ENCODE results near the gene KPTN.

The KPTN gene

DNA sequence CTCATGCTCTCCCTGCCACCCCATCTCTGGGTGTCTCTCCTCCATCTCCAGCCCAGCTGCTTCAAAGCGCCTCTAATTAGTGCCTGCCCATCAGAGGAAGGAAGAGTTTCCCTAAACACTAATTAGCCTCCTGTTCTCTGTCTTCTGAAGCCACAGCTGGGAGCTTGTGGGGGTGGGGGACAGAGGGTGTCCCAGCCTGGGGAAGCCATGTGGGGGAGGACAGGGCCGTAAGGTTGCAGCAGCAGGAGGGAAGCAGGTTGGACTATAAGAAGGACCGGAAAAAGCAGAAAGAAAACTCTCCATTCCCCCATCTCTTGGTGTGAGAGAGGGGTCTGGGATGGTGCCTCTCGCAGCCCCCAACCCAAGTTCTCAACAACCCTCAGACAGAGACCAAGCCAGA lies 38.5 kb downstream of the KPTN start:
- intact Hi-C loops (cut with DNase I) = no loop called here

DNA sequence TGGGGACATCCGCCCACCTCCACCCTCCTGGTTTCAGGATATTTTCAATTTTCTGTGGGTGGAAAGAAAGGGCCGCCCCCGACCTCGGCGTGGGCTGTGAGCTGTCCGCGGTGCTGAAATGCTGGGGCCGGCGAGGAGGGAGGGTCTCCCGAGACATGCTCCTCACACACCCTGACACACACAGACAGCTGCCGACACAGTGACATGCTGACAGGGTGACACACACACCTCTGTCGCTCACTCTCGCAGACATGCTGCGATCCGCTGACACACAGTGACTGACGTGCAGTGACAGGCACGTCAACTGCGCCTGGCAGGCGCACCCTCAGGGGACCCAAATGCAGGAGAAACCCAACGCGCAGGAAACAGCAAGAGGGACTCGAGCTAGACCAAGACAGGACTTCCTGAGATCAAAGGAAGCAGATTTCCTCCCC lies 39.6 kb downstream of the KPTN start:
- intact Hi-C loops (cut with DNase I) = no loop called here
- peak in 2 of 10 donors; percentile 50 to 72 for DNase-seq

More for the DNA sequence above, 38.5 kb downstream of the KPTN start:
- peak in 2 of 10 donors; percentile 65 to 66 for DNase-seq

DNA sequence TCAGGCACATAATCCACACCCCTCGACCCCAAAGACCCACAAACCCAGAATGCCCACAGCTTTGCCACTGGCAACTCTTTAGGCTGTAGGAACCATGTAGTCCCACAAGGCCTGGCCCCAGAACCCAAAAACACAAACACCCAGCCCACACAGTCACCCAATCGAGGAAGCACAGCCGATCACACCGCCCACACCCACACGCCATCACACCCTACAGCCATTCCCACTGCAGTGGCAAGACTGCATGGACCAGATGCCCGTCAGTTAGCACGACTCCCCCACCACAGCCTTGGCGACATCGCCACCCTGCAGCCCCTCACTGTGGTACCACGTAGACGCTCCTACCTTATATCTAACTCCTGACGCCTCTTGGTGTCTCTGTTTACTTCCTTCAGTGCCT lies 40.7 kb downstream of the KPTN start:
- intact Hi-C loops (cut with DNase I) = loop anchor here (2.0 kb wide), 1 partner anchor 63 kb away; no protein-coding TSS in a partner anchor
- DNase-seq = peak in 8 of 10 donors; percentile 52 to 94 (median 71)

DNA sequence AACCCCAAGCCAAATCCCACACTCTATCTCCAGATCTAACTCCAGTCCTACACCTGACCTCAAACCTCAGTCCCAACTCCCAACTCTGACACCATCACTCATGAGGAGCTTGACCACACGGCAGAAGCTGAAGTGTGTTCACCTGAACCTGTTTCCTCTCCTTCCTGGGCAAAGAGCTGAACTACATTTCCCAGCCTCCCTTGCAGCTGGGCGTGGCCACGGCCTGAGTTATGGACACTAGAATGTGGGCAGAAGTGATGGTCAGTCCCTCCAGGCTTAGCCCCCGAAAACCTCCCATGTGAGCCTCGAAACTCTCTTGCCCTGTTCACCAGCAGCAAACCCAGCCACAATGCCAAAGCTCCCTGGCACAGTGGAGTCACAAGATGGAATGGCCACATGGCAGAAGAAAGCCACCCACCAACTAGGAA lies 45.2 kb downstream of the KPTN start:
- DNase-seq = peak in 2 of 10 donors; percentile 30 to 64
- intact Hi-C loops (cut with DNase I) = loop anchor here (10.0 kb wide), 1 partner anchor 166 kb away; the partner anchor contains the start of gene BICRA

DNA sequence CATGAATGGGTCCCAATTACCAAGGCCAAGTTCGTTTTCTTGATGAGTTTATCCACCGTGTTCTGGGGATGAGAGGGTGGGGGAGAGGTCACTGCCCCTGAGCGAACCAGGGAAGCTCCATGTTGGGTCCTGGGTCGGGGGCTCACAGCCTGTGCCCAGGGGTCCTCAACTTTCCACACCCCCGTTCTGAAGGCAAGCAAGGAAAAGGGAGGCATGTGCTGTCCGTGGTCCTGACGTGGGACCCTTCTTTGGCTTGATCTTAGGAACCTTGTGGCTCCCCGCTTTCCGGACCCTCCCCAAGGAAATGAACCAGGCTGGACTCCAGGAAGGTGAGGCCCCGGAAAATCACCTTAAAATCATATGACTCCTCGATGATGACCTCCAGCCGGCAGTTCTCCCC lies 46.5 kb downstream of the KPTN start:
- intact Hi-C loops (cut with DNase I) = loop anchor here (2.0 to 10.0 kb wide), 3 partner anchors 77 to 261 kb away; partner anchors contain the start of genes BICRA and NAPA
- DNase-seq = peak in 1 of 10 donors; percentile 37

DNA sequence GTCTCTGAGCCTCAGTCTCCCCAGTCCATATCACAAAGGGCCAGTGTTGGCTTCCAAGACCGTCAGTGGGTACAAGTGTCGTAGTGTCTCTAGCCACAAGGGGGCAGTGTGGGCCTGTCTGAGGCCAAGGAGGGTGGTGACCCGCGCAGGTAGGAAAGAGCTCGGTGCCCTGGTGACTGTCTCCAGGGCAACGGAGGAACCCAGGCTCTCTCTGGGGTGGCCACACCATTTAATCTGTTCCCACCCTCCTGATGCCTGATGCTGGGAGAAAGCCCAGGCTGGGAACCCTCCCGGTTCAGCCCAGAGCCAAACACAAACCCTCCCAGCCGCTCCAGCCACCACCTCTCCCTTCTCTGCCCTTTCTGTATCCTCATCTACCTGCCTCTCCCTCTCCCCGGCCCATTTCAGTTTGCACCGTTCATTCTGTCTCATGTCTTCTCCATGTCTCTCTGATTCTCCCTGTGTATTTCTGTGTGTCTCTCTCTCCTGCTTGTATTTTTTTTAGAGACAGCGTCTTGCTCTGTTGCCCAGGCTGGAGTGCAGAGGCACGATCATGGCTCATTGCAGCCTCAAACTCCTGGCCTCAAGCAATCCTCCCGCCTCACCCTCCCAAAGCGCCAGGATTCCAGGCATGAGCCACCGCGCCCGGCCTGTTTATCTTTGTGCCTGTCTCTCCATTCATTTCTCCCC lies 47.2 kb downstream of the KPTN start:
- peak; percentile 52 to 97 (median 82) for DNase-seq

DNA sequence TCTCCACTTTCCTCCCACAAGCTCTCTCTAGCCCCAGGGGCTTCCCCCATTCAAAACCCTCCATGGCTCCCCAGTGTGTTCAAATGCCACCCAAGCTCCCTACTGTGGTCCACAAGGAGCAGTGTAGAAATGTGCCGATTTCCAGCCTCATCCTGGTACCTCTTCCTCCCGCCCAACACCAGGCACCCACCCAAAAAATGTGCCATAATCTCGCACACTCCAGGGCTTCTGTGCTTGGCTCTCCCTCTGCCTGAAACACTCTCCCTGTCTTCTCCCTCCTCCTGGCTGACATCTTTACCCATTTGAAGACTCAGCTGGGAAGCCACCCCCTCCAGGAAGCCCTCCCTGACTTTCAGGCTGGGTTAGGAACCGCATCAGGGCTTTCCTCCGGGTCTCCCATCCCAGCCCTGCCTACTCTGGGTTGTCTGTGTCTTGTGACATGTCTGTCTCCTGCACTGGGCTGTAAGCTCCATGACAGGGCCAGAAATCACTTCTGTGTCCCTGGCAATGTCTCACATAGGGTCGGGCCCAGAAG lies 48.1 kb downstream of the KPTN start:
- DNase-seq = peak in 2 of 10 donors; percentile 76 to 89
- intact Hi-C loops (cut with DNase I) = loop anchor here (2.0 to 10.0 kb wide), 3 partner anchors 79 to 263 kb away; partner anchors contain the start of genes BICRA and NAPA

More for the DNA sequence above, 47.2 kb downstream of the KPTN start:
- intact Hi-C loops (cut with DNase I) = loop anchor here (2.0 to 10.0 kb wide), 3 partner anchors 78 to 262 kb away; partner anchors contain the start of genes BICRA and NAPA

DNA sequence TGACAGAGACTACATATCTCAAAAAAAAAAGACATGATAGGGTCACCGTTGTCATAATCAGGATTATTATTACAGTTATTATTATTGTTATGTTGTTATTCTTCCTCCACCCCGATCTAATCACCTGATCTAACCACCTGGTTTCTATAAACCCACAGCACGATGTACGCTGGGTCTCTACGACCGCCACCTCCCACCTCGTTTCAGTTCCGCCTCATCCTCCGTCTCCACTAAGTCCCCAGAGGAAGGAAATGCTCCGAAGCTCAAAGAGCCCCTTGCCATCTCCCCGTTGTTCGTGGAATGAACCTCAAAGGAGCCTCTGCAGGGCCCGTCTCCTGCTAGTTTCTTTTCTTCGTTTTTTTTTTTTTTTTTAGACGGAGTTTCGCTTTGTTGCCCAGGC lies 48.8 kb downstream of the KPTN start:
- DNase-seq = peak in 1 of 10 donors; percentile 33
- intact Hi-C loops (cut with DNase I) = loop anchor here (10.0 kb wide), 1 partner anchor 170 kb away; the partner anchor contains the start of gene BICRA

DNA sequence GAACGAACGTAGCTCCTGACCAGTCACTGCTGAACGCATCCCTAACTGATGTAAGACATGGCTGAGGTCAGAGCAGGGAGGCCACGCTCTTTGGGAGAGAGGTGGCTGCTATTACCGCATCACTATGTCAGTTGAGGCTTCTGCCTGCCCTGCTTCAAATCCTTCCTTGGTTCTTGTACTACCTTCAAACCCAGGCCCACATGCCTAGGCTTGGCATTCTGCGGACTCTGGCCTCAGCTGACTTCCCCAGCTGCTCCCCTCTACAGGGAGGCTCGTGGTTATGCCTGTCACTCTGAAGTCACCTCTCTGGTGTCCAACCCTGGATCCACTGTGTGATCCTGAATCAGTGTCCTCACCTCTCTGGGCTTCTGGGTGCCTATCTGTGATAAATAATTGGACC lies 49.9 kb downstream of the KPTN start:
- DNase-seq = peak in 2 of 10 donors; percentile 48 to 74
- intact Hi-C loops (cut with DNase I) = loop anchor here (10.0 kb wide), 1 partner anchor 171 kb away; the partner anchor contains the start of gene BICRA

DNA sequence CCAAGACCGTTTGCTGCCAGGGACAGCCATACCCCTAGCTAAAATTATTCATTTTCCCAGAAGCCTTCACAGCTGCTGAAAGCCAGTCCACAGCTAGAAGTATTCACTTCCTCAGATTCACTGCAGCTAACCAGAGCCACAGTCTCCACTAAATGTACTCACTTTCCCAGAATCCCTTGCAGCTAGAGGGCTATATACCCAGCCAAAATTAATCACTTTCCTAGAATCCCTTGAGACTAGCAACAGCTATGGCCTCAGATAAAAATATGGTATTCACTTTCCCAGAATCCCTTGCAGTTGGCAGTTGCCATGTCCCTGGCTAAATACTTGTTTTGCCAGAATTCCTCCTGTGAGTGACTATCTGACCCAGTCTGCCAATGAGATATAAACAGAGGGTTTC lies 50.9 kb downstream of the KPTN start:
- DNase-seq = no peak
- intact Hi-C loops (cut with DNase I) = loop anchor here (10.0 kb wide), 1 partner anchor 172 kb away; the partner anchor contains the start of gene BICRA

DNA sequence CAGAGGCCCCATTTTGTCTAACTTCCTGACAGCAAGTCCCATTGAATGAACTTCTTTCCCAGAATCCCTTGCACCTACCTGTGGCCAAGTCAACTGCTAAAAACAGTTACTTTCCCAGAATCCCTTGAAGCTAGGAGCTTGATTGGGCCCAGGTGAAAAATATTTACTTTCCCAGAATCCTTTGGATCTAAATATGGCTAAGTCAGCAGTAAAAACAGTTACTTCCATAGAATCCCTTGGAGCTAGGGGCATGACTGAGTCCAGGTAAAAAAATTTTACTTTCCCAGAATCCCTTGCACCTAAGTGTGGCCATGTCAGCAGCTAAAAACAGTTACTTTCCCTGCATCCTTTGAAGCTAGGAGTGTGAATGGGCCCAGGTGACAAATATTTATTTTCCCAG lies 51.5 kb downstream of the KPTN start:
- intact Hi-C loops (cut with DNase I) = loop anchor here (10.0 kb wide), 1 partner anchor 172 kb away; the partner anchor contains the start of gene BICRA

DNA sequence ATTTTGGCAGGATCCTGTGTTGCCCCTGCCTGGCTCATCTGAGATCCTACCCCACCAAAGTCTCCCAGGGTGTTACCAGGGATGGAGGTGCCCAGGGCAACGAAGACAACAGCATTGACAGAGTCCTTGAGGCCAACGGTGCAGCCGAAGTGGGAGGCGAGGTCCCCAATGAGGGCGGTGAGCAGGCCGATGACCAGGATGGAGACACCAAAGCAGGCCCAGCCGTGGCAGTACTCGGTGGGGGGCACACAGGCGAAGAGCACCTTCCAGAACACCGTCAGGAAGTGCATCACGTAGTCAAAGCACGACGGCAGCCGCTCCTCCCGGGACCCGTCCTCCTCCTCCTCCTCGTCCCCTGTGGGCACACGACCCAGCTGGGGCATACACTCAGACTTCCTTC lies 51.9 kb downstream of the KPTN start:
- peak in 1 of 10 donors; percentile 54 for DNase-seq
- intact Hi-C loops (cut with DNase I) = loop anchor here (10.0 kb wide), 1 partner anchor 173 kb away; the partner anchor contains the start of gene BICRA

More for the DNA sequence above, 51.5 kb downstream of the KPTN start:
- DNase-seq = no peak

DNA sequence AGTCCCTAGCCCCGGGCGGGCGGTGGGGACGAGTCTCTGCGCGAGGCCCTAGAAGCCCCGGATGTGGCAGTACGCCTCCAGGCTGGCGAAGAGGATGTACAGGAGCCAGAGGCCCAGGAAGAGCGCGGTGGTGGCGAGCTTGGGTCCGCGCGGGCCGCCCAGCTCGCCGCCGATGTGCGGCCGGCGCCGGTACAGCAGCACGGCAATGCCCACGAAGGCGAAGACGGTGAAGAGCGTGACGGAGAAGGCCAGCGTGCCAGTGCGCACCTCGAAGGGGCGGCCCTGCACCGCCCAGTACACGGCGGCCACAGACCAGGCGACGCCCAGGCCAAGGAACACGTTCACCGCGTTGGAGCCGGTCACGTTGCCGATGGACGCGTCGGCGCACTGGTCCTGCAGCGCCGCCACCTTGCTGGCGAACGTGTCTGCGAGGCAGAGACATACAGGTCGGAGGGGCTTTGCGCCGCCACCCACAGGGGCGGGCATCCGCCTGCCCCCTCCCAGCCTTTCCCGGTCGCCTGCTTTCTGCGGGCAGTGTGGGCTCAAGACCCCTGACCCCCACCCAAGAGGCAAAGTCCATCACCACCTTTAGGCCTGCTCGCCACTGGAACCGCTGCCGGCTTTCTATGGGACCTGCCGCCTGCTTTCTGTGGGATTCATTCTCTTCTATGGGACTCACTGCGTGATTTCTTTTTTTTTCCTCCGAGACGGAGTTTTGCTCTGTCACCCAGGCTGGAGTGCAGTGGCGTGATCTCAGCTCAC lies 53.8 kb downstream of the KPTN start:
- intact Hi-C loops (cut with DNase I) = loop anchor here (10.0 kb wide), 1 partner anchor 175 kb away; the partner anchor contains the start of gene BICRA
- DNase-seq = no peak

DNA sequence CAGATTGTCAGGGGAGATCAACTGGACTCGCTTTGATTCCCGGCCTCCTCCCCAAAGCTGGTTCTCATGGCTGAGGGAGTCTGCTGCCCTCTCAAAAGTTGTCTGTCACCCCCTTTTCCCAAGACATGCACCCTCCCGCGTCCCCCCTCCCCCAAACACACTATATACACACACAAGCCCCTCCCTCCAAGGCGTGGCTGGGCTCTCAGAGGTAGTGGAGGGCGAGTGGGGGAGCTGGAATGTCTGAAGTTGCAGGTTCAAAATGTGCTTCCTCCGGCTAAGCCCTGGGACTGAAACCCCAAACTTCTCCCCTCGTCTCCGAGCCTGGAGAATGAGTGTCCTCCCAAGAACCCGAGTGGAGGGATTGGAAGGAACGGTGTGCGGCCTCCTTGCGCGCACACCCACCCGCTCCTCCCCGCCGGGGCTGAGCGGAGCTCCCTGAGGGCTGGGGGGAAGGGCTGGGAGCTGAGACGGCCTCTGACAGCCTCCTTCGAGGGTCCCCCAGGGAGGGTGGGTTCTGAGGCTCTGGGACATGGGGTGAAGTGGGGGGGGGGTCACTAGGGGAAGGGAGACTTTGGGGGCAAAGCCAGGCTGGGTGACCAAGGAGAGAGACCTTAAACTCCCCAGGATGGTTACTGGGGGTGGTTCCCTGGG lies 54.8 kb downstream of the KPTN start:
- peak in 1 of 10 donors; percentile 54 for DNase-seq
- intact Hi-C loops (cut with DNase I) = loop anchor here (10.0 kb wide), 1 partner anchor 134 kb away; no protein-coding TSS in a partner anchor

DNA sequence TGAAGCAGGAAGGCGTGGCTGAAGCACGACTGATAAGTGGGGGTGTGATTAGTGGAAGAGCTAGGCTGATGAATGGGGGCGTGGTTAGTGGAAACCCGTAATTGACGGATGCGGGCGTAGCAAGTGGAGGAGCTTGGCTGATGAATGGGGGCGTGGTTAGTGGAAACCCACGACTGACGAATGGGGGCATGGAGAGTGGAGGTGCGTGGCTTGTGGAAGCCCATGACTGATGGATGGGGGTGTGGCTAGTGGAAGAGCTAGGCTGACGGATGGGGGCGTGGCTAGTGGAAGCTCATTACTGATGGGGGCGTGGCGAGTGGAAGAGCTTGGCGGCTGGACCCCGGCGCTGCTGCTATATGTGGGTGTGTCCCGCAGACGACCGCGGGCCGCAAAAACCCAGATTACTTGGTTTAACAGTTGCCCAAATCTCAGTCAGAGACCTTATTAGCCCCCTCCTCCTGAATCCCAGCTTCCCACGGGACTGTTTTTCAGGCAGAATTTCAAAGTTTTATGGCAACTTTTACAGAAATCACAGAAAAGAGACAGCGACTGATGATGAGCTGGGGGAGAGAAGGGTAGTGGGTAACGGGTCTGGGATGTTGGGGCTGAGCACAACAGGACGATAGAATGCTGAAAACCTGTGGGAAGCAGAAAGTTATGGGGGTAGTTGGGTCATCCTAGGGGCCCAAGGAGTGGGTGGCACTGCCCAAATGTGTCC lies 55.7 kb downstream of the KPTN start:
- intact Hi-C loops (cut with DNase I) = loop anchor here (10.0 kb wide), 1 partner anchor 134 kb away; no protein-coding TSS in a partner anchor
- peak; percentile 66 to 98 (median 84) for DNase-seq

DNA sequence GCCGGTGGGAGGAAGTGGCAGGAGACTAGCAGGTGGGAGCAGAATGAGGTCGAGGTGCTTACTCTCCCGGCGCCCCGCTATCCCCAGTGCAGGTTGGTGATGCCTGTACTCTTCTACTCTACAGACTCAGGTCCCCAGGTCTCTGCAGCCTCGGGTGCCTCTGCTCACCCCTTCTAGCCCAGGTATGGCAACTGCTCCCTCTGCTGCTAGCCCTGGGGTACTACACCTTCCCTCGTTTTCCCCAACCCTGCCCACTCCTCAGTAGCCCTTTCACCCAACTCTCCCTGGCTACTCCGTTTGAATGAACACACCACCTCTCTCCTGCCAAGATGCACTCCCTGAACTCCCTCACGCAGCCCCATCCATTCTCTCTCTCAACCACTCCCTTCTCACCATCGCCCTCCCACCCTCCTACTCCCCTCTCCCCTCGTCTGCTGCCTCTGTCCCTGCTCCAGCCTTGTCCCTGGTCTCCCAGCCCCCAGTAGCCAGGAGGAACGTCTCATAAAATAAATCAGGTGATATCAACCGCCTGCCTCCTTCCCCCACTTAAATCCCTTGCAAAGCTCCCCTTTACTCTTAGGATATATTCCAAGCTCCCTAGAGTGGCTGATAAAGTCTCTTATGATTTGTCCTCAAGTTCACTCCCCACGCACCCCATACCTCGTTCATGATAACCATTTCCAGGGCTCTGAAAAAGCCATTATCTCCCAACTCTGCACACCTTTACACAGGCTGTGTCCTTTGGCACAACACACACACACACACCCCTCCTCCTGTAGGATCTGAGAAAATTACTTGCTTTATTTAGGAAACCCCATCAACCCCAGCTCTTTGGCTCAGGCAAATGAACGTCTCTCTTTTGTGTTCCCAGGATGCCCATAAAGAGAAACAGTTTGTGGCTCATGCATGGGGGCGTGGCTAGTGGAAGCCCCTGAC lies 56.5 kb downstream of the KPTN start:
- peak in 8 of 10 donors; percentile 30 to 92 (median 64) for DNase-seq
- intact Hi-C loops (cut with DNase I) = loop anchor here (10.0 kb wide), 1 partner anchor 133 kb away; no protein-coding TSS in a partner anchor

Data from posterior cingulate gyrus (tissue), 11 donors.